ENCODE data around the gene HDAC4.

Gene HDAC4

GRCh38 chr2:239131521-239131920 lies 269.3 kb downstream of the HDAC4 start:
- in situ Hi-C loops (cut with MboI; ENCODE audit: low sequenced_read_pairs, unreplicated experiment): no loop called here
- TF ChIP-seq CTCF (IDR thresholded peaks at IDR 0.05; ENCODE audit: borderline replicate concordance, control extremely low read depth, extremely low read depth, insufficient read depth, missing control alignments): no peak
- DNase-seq (ENCODE audit: low spot score): no peak

- TF ChIP-seq CTCF (IDR thresholded peaks at IDR 0.05; ENCODE audit: borderline replicate concordance, control extremely low read depth, extremely low read depth, insufficient read depth, missing control alignments): no peak
- in situ Hi-C loops (cut with MboI; ENCODE audit: low sequenced_read_pairs, unreplicated experiment): no loop called here
- no peak for DNase-seq (ENCODE audit: low spot score)
Observed at GRCh38 chr2:239130786-239131325, 270.0 kb downstream of the HDAC4 start.

GRCh38 chr2:239130041-239130440 lies 270.8 kb downstream of the HDAC4 start:
- TF ChIP-seq CTCF (IDR thresholded peaks at IDR 0.05; ENCODE audit: borderline replicate concordance, control extremely low read depth, extremely low read depth, insufficient read depth, missing control alignments): no peak
- DNase-seq (ENCODE audit: low spot score): no peak
- in situ Hi-C loops (cut with MboI; ENCODE audit: low sequenced_read_pairs, unreplicated experiment): no loop called here

GRCh38 chr2:239129147-239129920 lies 271.5 kb downstream of the HDAC4 start:
- no peak for DNase-seq (ENCODE audit: low spot score)
- TF ChIP-seq CTCF (IDR thresholded peaks at IDR 0.05; ENCODE audit: borderline replicate concordance, control extremely low read depth, extremely low read depth, insufficient read depth, missing control alignments): no peak
- in situ Hi-C loops (cut with MboI; ENCODE audit: low sequenced_read_pairs, unreplicated experiment): no loop called here

- in situ Hi-C loops (cut with MboI; ENCODE audit: low sequenced_read_pairs, unreplicated experiment): no loop called here
- no peak for TF ChIP-seq CTCF (IDR thresholded peaks at IDR 0.05; ENCODE audit: borderline replicate concordance, control extremely low read depth, extremely low read depth, insufficient read depth, missing control alignments)
- no peak for DNase-seq (ENCODE audit: low spot score)
Observed at GRCh38 chr2:239128706-239129105, 272.1 kb downstream of the HDAC4 start.

GRCh38 chr2:239127513-239127912 lies 273.3 kb downstream of the HDAC4 start:
- in situ Hi-C loops (cut with MboI; ENCODE audit: low sequenced_read_pairs, unreplicated experiment): no loop called here
- no peak for DNase-seq (ENCODE audit: low spot score)
- TF ChIP-seq CTCF (IDR thresholded peaks at IDR 0.05; ENCODE audit: borderline replicate concordance, control extremely low read depth, extremely low read depth, insufficient read depth, missing control alignments): no peak

All from GM13976 (cell line).